IPS-NIHi7 (cell line): ENCODE data around the gene RAD51B.
A peak's percentile ranks its signal among the peaks of the same experiment; 100 is the strongest.
"Not testable (repeated sequence)": the region's sequence is repeated elsewhere in the genome, so short reads cannot be mapped to it uniquely, and the experiment has no call there.

Source experiments
- DNase-seq: peaks from one replicate; pipeline ENCODE4 v3.0.0; 2012; ENCODE audit warnings: mixed read lengths; ENCODE audit errors: extremely low spot score

Gene RAD51B

GRCh38 chr14:68404652-68405183 is 585.1 kb downstream of the RAD51B start:
- DNase-seq: no peak

GRCh38 chr14:68405961-68406360 is 586.4 kb downstream of the RAD51B start:
- DNase-seq: no peak

- DNase-seq: no peak
Measured at GRCh38 chr14:68407285-68407684, 587.7 kb downstream of the RAD51B start.

- DNase-seq: no peak
Measured at GRCh38 chr14:68407825-68408224, 588.2 kb downstream of the RAD51B start.

GRCh38 chr14:68408680-68409079 is 589.1 kb downstream of the RAD51B start:
- peak; percentile 34 for DNase-seq

- DNase-seq: no peak
Measured at GRCh38 chr14:68409387-68409786, 589.8 kb downstream of the RAD51B start.

GRCh38 chr14:68412505-68413465 is 593.2 kb downstream of the RAD51B start:
- DNase-seq: no peak

GRCh38 chr14:68413509-68413908 is 593.9 kb downstream of the RAD51B start:
- no peak for DNase-seq

- no peak for DNase-seq
Measured at GRCh38 chr14:68414121-68414520, 594.5 kb downstream of the RAD51B start.

- DNase-seq: no peak
Measured at GRCh38 chr14:68416171-68416570, 596.6 kb downstream of the RAD51B start.

- no peak for DNase-seq
Measured at GRCh38 chr14:68417009-68417650, 597.6 kb downstream of the RAD51B start.

GRCh38 chr14:68418174-68419118 is 598.9 kb downstream of the RAD51B start:
- no peak for DNase-seq

GRCh38 chr14:68420350-68420749 is 600.8 kb downstream of the RAD51B start:
- no peak for DNase-seq

- no peak for DNase-seq
Measured at GRCh38 chr14:68421116-68421515, 601.5 kb downstream of the RAD51B start.

GRCh38 chr14:68423686-68424085 is 604.1 kb downstream of the RAD51B start:
- no peak for DNase-seq

GRCh38 chr14:68424443-68425172 is 605.0 kb downstream of the RAD51B start:
- DNase-seq: no peak

- no peak for DNase-seq
Measured at GRCh38 chr14:68426661-68427549, 607.3 kb downstream of the RAD51B start.

GRCh38 chr14:68427550-68427890 is 607.9 kb downstream of the RAD51B start:
- no peak for DNase-seq

GRCh38 chr14:68428900-68429299 is 609.3 kb downstream of the RAD51B start:
- not testable (repeated sequence) for DNase-seq

- DNase-seq: not testable (repeated sequence)
Measured at GRCh38 chr14:68434173-68434572, 614.6 kb downstream of the RAD51B start.
